Liver (tissue), 9 donors: ENCODE results near the gene GVQW3. TPM values are rescaled to one million over a fixed set of nuclear protein-coding genes. Genes with fewer than 3 reads are reported as not detected.

Experiments
- DNase-seq: peaks from one replicate; pipeline ENCODE4 v3.0.0-alpha.2; 2017; ENCODE audit warnings: low spot score
- H3K27ac ChIP-seq, 2 donors: one replicate each; pipeline ENCODE4 v1.7.0; 2013; ENCODE audit warnings: inconsistent platforms in 2 of 2, low read length in 2 of 2, control low read depth in 1 of 2, low read depth in 1 of 2, mild to moderate bottlenecking in 1 of 2
- H3K27me3 ChIP-seq, 4 donors: one replicate each; pipeline versions ENCODE4 v1.6.1 to v1.7.0; 2013; ENCODE audit warnings: low read length in 3 of 4, inconsistent platforms in 1 of 4, mild to moderate bottlenecking in 1 of 4, moderate library complexity in 1 of 4; ENCODE audit not compliant: control insufficient read depth in 4 of 4, insufficient read depth in 4 of 4
- H3K36me3 ChIP-seq, 4 donors: one replicate each; pipeline versions ENCODE4 v1.6.1 to v1.7.0; 2013; ENCODE audit warnings: low read length in 3 of 4, mild to moderate bottlenecking in 3 of 4, low read depth in 1 of 4, moderate library complexity in 1 of 4; ENCODE audit not compliant: control insufficient read depth in 4 of 4, insufficient read depth in 3 of 4
- H3K4me1 ChIP-seq, 4 donors: one replicate each; pipeline versions ENCODE4 v1.6.1 to v1.7.0; 2013; ENCODE audit warnings: low read length in 3 of 4, mild to moderate bottlenecking in 3 of 4, moderate library complexity in 1 of 4; ENCODE audit not compliant: control insufficient read depth in 4 of 4, insufficient read depth in 4 of 4
- H3K4me3 ChIP-seq, 3 donors: one replicate each; pipeline versions ENCODE4 v1.6.1 to v1.7.0; 2013; ENCODE audit warnings: low read length in 3 of 3, control low read depth in 1 of 3, low read depth in 1 of 3, mild to moderate bottlenecking in 1 of 3
- H3K9ac ChIP-seq, 2 donors: one replicate each; pipeline ENCODE4 v1.7.0; 2013; ENCODE audit warnings: low read length in 2 of 2, mild to moderate bottlenecking in 2 of 2, moderate library complexity in 2 of 2, control low read depth in 1 of 2, low read depth in 1 of 2
- H3K9me3 ChIP-seq, 4 donors: one replicate each; pipeline versions ENCODE4 v1.6.1 to v1.7.0; 2013; ENCODE audit warnings: low read length in 3 of 4; ENCODE audit not compliant: control insufficient read depth in 4 of 4
- EGR1 ChIP-seq, 2 donors: IDR thresholded peaks; 2 replicates each; pipeline ENCODE4 v1.6.1; 2016 to 2018; ENCODE audit warnings: antibody characterized with exemption in 2 of 2, low read depth in 2 of 2
- FOXA1 ChIP-seq: IDR thresholded peaks from 2 replicates; pipeline ENCODE4 v1.6.1; 2016; ENCODE audit warnings: antibody characterized with exemption
- FOXA2 ChIP-seq: IDR thresholded peaks from 2 replicates; pipeline ENCODE4 v1.6.1; 2016; ENCODE audit warnings: antibody characterized with exemption
- GABPA ChIP-seq, 2 donors: IDR thresholded peaks in 1 of 2; conservative IDR thresholded peaks in 1 of 2; 2 replicates each; pipeline ENCODE4 v1.6.1; 2016; ENCODE audit warnings: antibody characterized with exemption in 2 of 2, mild to moderate bottlenecking in 1 of 2, moderate library complexity in 1 of 2
- HNF4A ChIP-seq, 2 donors: conservative IDR thresholded peaks; 2 replicates each; pipeline ENCODE4 v1.6.1; 2016; ENCODE audit warnings: antibody characterized with exemption in 2 of 2, mild to moderate bottlenecking in 2 of 2
- HNF4G ChIP-seq: IDR thresholded peaks from 2 replicates; pipeline ENCODE4 v1.6.1; 2016; ENCODE audit warnings: antibody characterized with exemption
- JUND ChIP-seq, 2 donors: IDR thresholded peaks; 2 replicates each; pipeline ENCODE4 v1.6.1; 2016; ENCODE audit warnings: antibody characterized with exemption in 2 of 2
- NR2F2 ChIP-seq: IDR thresholded peaks from 2 replicates; pipeline ENCODE4 v1.6.1; 2016; ENCODE audit warnings: antibody characterized with exemption
- RAD21 ChIP-seq, 2 donors: IDR thresholded peaks; 2 replicates each; pipeline ENCODE4 v1.6.1; 2016; ENCODE audit warnings: antibody characterized with exemption in 2 of 2, mild to moderate bottlenecking in 2 of 2
- RXRA ChIP-seq, 2 donors: IDR thresholded peaks; 2 replicates each; pipeline ENCODE4 v1.6.1; 2017 to 2018; ENCODE audit warnings: antibody characterized with exemption in 2 of 2, mild to moderate bottlenecking in 1 of 2
- SP1 ChIP-seq: IDR thresholded peaks from 2 replicates; pipeline ENCODE4 v1.6.1; 2018; ENCODE audit warnings: antibody characterized with exemption, mild to moderate bottlenecking
- TAF1 ChIP-seq: conservative IDR thresholded peaks from 2 replicates; pipeline ENCODE4 v1.6.1; 2016; ENCODE audit warnings: antibody characterized with exemption, mild to moderate bottlenecking
- YY1 ChIP-seq: IDR thresholded peaks from 2 replicates; pipeline ENCODE4 v1.6.1; 2016; ENCODE audit warnings: antibody characterized with exemption, mild to moderate bottlenecking
- WGBS: extraction: QIAGEN DNeasy Blood & Tissue Kit; methylation state at CpG from one replicate; pipeline ENCODE4 v1.1.7; 2013; 5-methylcytosine and 5-hydroxymethylcytosine counted together
- polyA plus RNA-seq, 2 donors: library from polyadenylated mRNA; stranded (reverse) in 1 of 2; unstranded in 1 of 2; fragments of 200-250 nt in 1 of 2; fragments of >200 nt in 1 of 2; fragmentation: Nextera tagmentation in 1 of 2; extraction: Ambion mirVana in 1 of 2; gene quantifications; one replicate each; pipeline versions ENCODE4 v1.2.1 to v1.2.3, GENCODE V29; 2013 to 2015
- total RNA-seq, 2 donors: library from RNA; depleted of rRNA; stranded (reverse); fragments of >200 nt; gene quantifications; one replicate each; pipeline ENCODE4 v1.2.3, GENCODE V29; 2014
- TF ChIP-seq, protein P1 (sequence below): IDR thresholded peaks from 2 replicates; pipeline ENCODE4 v1.6.1; 2016; ENCODE audit warnings: antibody characterized with exemption
- TF ChIP-seq, protein P2 (sequence below): IDR thresholded peaks from 2 replicates; pipeline ENCODE4 v1.6.1; 2016; ENCODE audit warnings: antibody characterized with exemption
- TF ChIP-seq, protein P3 (sequence below): IDR thresholded peaks from 2 replicates; pipeline ENCODE4 v1.6.1; 2016; ENCODE audit warnings: antibody characterized with exemption
- TF ChIP-seq, protein P4 (sequence below): IDR thresholded peaks from 2 replicates; pipeline ENCODE4 v1.6.1; 2016; ENCODE audit warnings: antibody characterized with exemption, mild to moderate bottlenecking
- donor health status: healthy.
- donor health status: healthy.
- donor health status: healthy.
- donor health status: healthy.
- donor health status: healthy.

Gene GVQW3
- total and polyA plus RNA-seq, 4 donors = 0.18 to 1.3 (median 0.65) TPM

DNA sequence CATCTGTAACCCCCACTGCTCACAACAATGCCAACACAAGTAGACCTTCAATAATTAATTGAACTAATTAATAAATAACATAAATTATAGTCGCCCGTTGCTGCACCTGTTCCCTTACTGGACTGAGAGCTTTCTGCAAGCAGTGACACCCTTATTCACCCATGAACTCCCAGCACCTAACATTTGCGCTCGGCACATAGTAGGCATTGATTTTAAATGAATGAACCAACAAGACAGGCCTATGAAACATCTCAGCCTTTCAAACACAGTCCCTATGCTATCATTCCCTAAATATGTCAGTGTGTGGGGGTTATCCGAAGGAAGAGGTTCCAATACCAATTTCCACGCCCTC lies 1.3 kb upstream of the GVQW3 start:
- peaks cover 2 to 28% (median 17%) of the 10 kb centered on the region in 4 donors for H3K4me1 ChIP-seq

DNA sequence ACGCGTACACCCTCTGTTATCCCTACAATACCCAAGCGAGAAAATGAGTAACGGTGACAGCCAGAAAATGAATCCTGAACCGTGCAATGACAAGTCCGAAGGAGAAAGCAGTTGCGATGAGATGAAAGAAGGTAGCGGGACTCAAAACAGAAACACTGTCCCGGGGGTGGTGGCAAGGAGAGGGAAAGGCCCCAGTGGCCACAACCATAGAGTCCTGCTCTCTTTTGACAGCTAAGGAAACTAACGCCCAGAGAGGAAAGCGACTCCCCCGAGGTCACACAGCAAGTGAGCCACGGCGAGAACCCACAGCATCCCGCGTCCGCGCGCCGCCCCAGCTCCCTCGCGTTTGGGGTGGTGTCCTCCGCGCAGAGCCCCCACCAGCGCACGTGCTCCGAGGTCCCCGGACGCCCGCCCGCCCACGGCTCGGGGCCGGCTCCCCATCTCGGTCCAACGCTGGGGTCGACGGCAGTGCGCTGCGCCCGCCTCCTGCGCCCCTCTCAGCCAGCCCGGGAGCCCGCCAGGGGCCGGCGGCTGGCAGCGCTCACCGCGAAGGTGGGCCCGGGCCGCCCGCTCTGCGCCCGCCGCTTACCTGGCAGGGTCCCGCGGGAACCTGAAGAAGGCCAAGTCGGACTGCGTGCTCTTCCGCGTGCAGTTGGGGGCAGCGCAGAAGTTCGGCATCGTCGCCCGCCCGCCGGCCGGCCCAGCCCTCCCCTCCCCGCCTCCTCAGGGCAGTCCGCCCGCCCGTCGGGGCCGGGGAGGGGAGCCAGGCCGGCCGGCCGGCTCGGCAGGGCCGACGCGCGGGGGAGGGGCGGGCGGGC lies 755 bp upstream of the GVQW3 start:
- Histone ChIP-seq H3K4me1 (peaks cover 2 to 30% (median 19%) of the 10 kb centered on the region in 4 donors), H3K36me3 (no peaks in the 10 kb centered on the region), H3K4me3 (peak overlapping the region; percentile 76 to 97 (median 95)), H3K27ac (peak overlapping the region; percentile 57 to 61), H3K27me3 (no peaks in the 10 kb centered on the region), H3K9ac (peak overlapping the region; percentile 68 to 76), H3K9me3 (no peaks in the 10 kb centered on the region)
- no peak for TF ChIP-seq YY1
- no peak for TF ChIP-seq JUND (IDR thresholded peaks at IDR 0.05)
- TF ChIP-seq EGR1 (IDR thresholded peaks at IDR 0.05; ENCODE audit: low read depth in 2 of 2) = no peak
- no peak for TF ChIP-seq HNF4G
- TF ChIP-seq NR2F2 = no peak
- TF ChIP-seq GABPA (IDR thresholded peaks at IDR 0.05 in 1 of 2, conservative IDR thresholded peaks at IDR 0.05 in 1 of 2) = no peak
- TF ChIP-seq RXRA (IDR thresholded peaks at IDR 0.05) = no peak
- TF ChIP-seq, protein P1, sequence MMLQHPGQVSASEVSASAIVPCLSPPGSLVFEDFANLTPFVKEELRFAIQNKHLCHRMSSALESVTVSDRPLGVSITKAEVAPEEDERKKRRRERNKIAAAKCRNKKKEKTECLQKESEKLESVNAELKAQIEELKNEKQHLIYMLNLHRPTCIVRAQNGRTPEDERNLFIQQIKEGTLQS = no peak
- TF ChIP-seq FOXA2 = no peak
- TF ChIP-seq HNF4A (conservative IDR thresholded peaks at IDR 0.05) = no peak
- TF ChIP-seq SP1 = no peak
- TF ChIP-seq, protein P2, sequence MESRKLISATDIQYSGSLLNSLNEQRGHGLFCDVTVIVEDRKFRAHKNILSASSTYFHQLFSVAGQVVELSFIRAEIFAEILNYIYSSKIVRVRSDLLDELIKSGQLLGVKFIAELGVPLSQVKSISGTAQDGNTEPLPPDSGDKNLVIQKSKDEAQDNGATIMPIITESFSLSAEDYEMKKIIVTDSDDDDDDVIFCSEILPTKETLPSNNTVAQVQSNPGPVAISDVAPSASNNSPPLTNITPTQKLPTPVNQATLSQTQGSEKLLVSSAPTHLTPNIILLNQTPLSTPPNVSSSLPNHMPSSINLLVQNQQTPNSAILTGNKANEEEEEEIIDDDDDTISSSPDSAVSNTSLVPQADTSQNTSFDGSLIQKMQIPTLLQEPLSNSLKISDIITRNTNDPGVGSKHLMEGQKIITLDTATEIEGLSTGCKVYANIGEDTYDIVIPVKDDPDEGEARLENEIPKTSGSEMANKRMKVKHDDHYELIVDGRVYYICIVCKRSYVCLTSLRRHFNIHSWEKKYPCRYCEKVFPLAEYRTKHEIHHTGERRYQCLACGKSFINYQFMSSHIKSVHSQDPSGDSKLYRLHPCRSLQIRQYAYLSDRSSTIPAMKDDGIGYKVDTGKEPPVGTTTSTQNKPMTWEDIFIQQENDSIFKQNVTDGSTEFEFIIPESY = no peak
- TF ChIP-seq, protein P3, sequence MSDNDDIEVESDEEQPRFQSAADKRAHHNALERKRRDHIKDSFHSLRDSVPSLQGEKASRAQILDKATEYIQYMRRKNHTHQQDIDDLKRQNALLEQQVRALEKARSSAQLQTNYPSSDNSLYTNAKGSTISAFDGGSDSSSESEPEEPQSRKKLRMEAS = no peak
- no peak for TF ChIP-seq TAF1
- TF ChIP-seq FOXA1 = no peak
- DNase-seq = peak; percentile 50
- under 1% methylated on average over 85 of the region's 85 CpGs for WGBS

More for the DNA sequence above, 1.3 kb upstream of the GVQW3 start:
- peak overlapping the region in 1 of 2 donors; percentile 61 for H3K27ac ChIP-seq
- H3K36me3 ChIP-seq = no peaks in the 10 kb centered on the region
- peak overlapping the region; percentile 68 to 76 for H3K9ac ChIP-seq
- TF ChIP-seq SP1 = no peak
- no peak for TF ChIP-seq YY1
- no peak for TF ChIP-seq RXRA (IDR thresholded peaks at IDR 0.05)
- no peak for TF ChIP-seq JUND (IDR thresholded peaks at IDR 0.05)
- no peak for TF ChIP-seq RAD21 (IDR thresholded peaks at IDR 0.05)
- no peak for TF ChIP-seq FOXA1
- no peak for TF ChIP-seq TAF1
- TF ChIP-seq, protein P2 = no peak
- TF ChIP-seq HNF4G = no peak
- TF ChIP-seq, protein P4, sequence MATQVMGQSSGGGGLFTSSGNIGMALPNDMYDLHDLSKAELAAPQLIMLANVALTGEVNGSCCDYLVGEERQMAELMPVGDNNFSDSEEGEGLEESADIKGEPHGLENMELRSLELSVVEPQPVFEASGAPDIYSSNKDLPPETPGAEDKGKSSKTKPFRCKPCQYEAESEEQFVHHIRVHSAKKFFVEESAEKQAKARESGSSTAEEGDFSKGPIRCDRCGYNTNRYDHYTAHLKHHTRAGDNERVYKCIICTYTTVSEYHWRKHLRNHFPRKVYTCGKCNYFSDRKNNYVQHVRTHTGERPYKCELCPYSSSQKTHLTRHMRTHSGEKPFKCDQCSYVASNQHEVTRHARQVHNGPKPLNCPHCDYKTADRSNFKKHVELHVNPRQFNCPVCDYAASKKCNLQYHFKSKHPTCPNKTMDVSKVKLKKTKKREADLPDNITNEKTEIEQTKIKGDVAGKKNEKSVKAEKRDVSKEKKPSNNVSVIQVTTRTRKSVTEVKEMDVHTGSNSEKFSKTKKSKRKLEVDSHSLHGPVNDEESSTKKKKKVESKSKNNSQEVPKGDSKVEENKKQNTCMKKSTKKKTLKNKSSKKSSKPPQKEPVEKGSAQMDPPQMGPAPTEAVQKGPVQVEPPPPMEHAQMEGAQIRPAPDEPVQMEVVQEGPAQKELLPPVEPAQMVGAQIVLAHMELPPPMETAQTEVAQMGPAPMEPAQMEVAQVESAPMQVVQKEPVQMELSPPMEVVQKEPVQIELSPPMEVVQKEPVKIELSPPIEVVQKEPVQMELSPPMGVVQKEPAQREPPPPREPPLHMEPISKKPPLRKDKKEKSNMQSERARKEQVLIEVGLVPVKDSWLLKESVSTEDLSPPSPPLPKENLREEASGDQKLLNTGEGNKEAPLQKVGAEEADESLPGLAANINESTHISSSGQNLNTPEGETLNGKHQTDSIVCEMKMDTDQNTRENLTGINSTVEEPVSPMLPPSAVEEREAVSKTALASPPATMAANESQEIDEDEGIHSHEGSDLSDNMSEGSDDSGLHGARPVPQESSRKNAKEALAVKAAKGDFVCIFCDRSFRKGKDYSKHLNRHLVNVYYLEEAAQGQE = no peak
- H3K27me3 ChIP-seq = no peaks in the 10 kb centered on the region
- WGBS = 24% methylated on average over 6 of the region's 6 CpGs
- H3K9me3 ChIP-seq = no peaks in the 10 kb centered on the region
- no peak for DNase-seq
- peak overlapping the region; percentile 76 to 97 (median 95) for H3K4me3 ChIP-seq
